H7 (cell line): ENCODE results near the gene RAB44. TPM values are rescaled to one million over a fixed set of nuclear protein-coding genes. Genes with fewer than 3 reads are reported as not detected.

Source experiments
- DNase-seq: peaks from one replicate; pipeline ENCODE4 v3.0.0; 2012
- H3K27me3 ChIP-seq: 2 replicates; pipeline ENCODE4 v1.6.0; 2011; ENCODE audit warnings: mild to moderate bottlenecking, low read length; ENCODE audit not compliant: control insufficient read depth, insufficient read depth
- H3K36me3 ChIP-seq: replicated peaks from 2 replicates; pipeline ENCODE4 v1.5.1; 2011; ENCODE audit warnings: low read length; ENCODE audit not compliant: control insufficient read depth, insufficient read depth
- H3K4me3 ChIP-seq: 2 replicates; pipeline ENCODE4 v1.5.1; 2011; ENCODE audit warnings: low read depth, mild to moderate bottlenecking, control low read depth, low read length, moderate library complexity; ENCODE audit not compliant: insufficient read depth
- total RNA-seq: library from RNA; depleted of rRNA; stranded (reverse); fragments of >200 nt; shearing (Covaris generic); gene quantifications from 2 replicates; pipeline ENCODE4 v1.2.3, GENCODE V29; 2014

The RAB44 gene
- total RNA-seq, 1 experiment from 2014 or later: not detected

GRCh38 chr6:36733300-36733699 lies 35.7 kb downstream of the RAB44 start:
- no peak for DNase-seq
- H3K27me3 ChIP-seq: no peaks in the 10 kb centered on the region

DNA sequence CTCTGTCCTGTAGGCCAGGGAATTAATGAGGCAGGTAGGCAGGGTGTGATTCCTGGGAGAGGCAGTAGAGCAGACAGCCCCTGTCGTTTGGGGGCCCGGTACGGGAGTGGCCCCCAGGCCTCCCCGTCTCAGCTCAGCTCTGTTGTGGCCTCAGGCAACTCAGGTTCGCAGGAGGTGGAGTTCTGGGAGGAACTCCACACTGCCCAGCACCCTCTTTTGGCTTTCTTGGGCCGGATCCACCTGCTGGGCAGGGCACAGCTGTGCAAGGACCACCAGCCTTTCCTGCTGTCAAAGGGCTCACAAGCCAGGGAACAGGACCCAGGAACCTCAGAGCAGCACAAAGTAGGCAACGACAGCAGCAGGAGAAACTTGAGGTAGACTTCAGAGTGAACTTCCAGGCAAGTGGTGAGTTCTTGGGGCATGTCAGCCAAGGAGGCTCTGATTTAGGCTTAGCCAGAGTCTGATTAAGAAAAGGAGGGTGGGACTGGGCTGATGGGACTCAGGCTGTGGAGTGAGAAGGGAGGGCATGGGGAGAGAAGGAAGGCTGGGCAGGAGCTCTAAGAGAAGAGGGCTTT lies 36.9 kb downstream of the RAB44 start:
- H3K27me3 ChIP-seq: no peaks in the 10 kb centered on the region
- H3K36me3 ChIP-seq: no peaks in the 10 kb centered on the region
- no peak for DNase-seq
- H3K4me3 ChIP-seq: no peak overlapping the region

More at GRCh38 chr6:36733300-36733699, 35.7 kb downstream of the RAB44 start:
- H3K36me3 ChIP-seq: no peaks in the 10 kb centered on the region
- H3K4me3 ChIP-seq: no peak overlapping the region

GRCh38 chr6:36735110-36736071 lies 37.8 kb downstream of the RAB44 start:
- no peak for DNase-seq
- no peak overlapping the region for H3K4me3 ChIP-seq
- H3K27me3 ChIP-seq: no peaks in the 10 kb centered on the region
- no peaks in the 10 kb centered on the region for H3K36me3 ChIP-seq

DNA sequence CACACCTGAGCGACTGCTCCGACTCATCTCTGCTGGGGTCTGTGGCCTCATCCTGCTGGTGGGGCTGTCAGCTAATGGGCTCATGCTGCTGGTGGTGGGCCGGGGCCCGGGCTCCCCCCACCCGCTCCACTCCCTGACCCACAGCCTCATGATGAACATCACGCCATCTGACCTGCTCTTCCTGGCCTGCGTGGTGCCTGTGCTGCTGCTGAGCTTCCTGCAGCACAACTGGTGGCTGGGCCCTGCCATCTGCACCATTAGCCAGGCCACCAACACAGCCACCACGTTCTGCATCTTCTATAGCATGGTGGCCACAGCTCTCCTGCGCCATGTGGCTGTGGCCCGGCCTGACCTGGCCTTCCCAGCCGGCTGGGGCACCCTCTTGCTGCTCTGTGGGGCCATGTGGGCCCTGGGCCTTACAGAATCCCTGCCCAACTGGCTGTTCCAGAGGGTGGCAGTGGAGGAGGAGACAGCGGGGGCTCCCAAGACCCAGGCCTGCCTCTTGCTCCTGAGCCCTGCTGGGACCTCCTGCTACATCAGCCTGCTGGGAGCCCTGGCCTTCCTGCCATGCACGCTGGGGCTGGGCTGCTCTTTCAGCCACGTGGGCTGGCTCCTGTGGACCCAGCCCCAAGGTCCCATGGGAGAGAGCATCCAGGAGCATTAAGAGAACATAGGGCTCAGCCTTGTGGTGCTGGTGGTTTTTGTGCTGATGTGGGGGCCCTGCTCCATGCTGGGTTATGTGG lies 39.6 kb downstream of the RAB44 start:
- H3K36me3 ChIP-seq: no peaks in the 10 kb centered on the region
- DNase-seq: no peak
- H3K27me3 ChIP-seq: no peaks in the 10 kb centered on the region
- no peak overlapping the region for H3K4me3 ChIP-seq

- H3K36me3 ChIP-seq: no peaks in the 10 kb centered on the region
- H3K27me3 ChIP-seq: no peaks in the 10 kb centered on the region
- H3K4me3 ChIP-seq: no peak overlapping the region
- DNase-seq: no peak
These were observed 40.5 kb downstream of the RAB44 start for GRCh38 chr6:36738108-36738507.

GRCh38 chr6:36739947-36740817 lies 42.6 kb downstream of the RAB44 start:
- Histone ChIP-seq H3K27me3 (no peaks in the 10 kb centered on the region), H3K4me3 (no peak overlapping the region), H3K36me3 (no peaks in the 10 kb centered on the region)
- DNase-seq: no peak

GRCh38 chr6:36740818-36741179 lies 43.2 kb downstream of the RAB44 start:
- no peak for DNase-seq
- H3K4me3 ChIP-seq: no peak overlapping the region
- H3K36me3 ChIP-seq: no peaks in the 10 kb centered on the region
- no peaks in the 10 kb centered on the region for H3K27me3 ChIP-seq

DNA sequence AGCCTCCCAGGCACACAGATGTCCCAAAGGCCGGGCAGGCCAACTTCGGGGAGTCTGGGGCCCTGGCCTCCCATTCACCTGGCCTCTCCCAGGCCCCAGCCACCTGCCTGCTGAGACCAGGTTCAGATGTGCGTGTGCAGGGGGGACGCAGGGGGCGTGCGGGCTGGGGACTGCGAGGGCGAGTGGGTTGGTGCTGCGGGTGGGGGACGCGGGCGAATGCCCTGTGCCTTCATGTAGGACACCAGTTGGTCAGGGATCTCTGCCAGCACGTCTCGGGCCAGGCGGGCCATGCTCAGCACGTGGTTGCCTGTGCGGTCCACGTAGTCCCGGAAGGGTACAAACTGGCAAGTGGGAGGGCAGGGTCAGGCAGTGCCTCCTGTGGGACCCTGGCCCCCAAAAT lies 44.5 kb downstream of the RAB44 start:
- no peaks in the 10 kb centered on the region for H3K27me3 ChIP-seq
- peak; percentile 50 for DNase-seq

GRCh38 chr6:36743032-36743431 lies 45.4 kb downstream of the RAB44 start:
- Histone ChIP-seq H3K4me3 (no peak overlapping the region), H3K27me3 (no peaks in the 10 kb centered on the region), H3K36me3 (no peaks in the 10 kb centered on the region)
- no peak for DNase-seq

More for the DNA sequence above, 44.5 kb downstream of the RAB44 start:
- no peaks in the 10 kb centered on the region for H3K36me3 ChIP-seq
- no peak overlapping the region for H3K4me3 ChIP-seq

GRCh38 chr6:36743538-36744303 lies 46.1 kb downstream of the RAB44 start:
- H3K27me3 ChIP-seq: no peaks in the 10 kb centered on the region
- no peaks in the 10 kb centered on the region for H3K36me3 ChIP-seq
- H3K4me3 ChIP-seq: no peak overlapping the region
- no peak for DNase-seq

GRCh38 chr6:36744304-36744673 lies 46.7 kb downstream of the RAB44 start:
- Histone ChIP-seq H3K36me3 (no peaks in the 10 kb centered on the region), H3K27me3 (no peaks in the 10 kb centered on the region), H3K4me3 (no peak overlapping the region)
- no peak for DNase-seq

GRCh38 chr6:36745283-36745682 lies 47.7 kb downstream of the RAB44 start:
- DNase-seq: no peak
- no peaks in the 10 kb centered on the region for H3K27me3 ChIP-seq

DNA sequence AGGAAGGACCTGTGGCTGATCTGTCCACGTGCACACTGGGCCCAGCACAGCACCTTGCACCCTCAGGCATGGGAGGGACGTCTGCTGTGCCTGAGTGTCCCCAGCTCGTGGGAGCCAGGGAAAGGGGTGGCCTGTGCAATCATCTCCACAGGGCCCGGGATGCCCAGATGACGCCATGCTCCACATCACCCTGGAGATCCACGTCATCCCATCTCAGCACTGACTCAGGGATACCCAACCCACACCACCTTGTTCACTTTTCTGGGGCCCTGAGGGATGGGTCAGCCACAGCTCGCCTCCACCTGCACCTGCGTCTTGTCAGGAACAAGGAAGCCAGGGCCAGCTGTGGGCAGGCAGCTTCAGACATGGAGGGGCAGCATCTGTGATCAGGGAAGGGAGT lies 48.2 kb downstream of the RAB44 start:
- H3K4me3 ChIP-seq: no peak overlapping the region
- H3K27me3 ChIP-seq: no peaks in the 10 kb centered on the region
- no peak for DNase-seq
- H3K36me3 ChIP-seq: no peaks in the 10 kb centered on the region

More at GRCh38 chr6:36745283-36745682, 47.7 kb downstream of the RAB44 start:
- no peaks in the 10 kb centered on the region for H3K36me3 ChIP-seq
- no peak overlapping the region for H3K4me3 ChIP-seq
